GM19463 (cell line): Measurements from ENCODE around the gene SPOCK2.

Experiments used
- ATAC-seq: cut with Tn5 transposase; IDR thresholded peaks from one replicate; pipeline ENCODE4 v1.9.1; 2021; ENCODE audit warnings: mild to moderate bottlenecking, moderate library complexity; ENCODE audit not compliant: unreplicated experiment

The SPOCK2 gene

GRCh38 chr10:72013202-72013945, 75.0 kb downstream of the SPOCK2 start:
- no peak for ATAC-seq

- no peak for ATAC-seq
These were observed 75.6 kb downstream of the SPOCK2 start for GRCh38 chr10:72012796-72013195.

- ATAC-seq = no peak
These were observed 76.3 kb downstream of the SPOCK2 start for GRCh38 chr10:72011976-72012512.

GRCh38 chr10:72011468-72011867, 76.9 kb downstream of the SPOCK2 start:
- no peak for ATAC-seq

- ATAC-seq = no peak
These were observed 77.3 kb downstream of the SPOCK2 start for GRCh38 chr10:72011016-72011415.

GRCh38 chr10:72010234-72010973, 77.9 kb downstream of the SPOCK2 start:
- no peak for ATAC-seq

GRCh38 chr10:72009425-72010081, 78.8 kb downstream of the SPOCK2 start:
- no peak for ATAC-seq

GRCh38 chr10:72009051-72009424, 79.3 kb downstream of the SPOCK2 start:
- no peak for ATAC-seq
